Measurements from ENCODE around the gene TM7SF2.

TM7SF2 gene

GRCh38 chr11:65111744-65112545, at the start of gene TM7SF2:
Gene TM7SF2, plus strand, starts transcription at chr11:65111872. Its CDS starts 144 bp downstream, at chr11:65112016.
- DNase-seq (ENCODE audit: low read depth), result no peak

DNA sequence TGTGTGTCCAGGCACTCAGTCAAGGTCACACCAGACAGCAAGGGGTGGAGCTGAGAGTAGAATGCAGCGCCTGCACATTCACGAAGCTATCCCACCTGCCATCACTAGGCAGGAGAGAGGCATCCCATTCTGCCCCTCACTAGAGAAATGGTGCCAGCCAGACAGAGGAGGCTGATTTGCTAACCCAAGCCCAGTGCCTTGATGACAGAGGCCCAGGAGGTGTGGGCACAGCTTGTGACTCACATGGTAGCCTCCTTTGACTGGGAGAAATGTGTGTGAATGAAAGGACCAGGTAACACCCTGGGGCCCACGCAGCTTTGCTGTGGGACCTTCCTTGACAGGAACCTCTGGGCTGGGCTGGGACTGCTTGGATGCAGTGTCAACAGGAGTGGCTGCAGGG, 48.1 kb upstream of the TM7SF2 start:
- DNase-seq (ENCODE audit: low read depth), result no peak

DNA sequence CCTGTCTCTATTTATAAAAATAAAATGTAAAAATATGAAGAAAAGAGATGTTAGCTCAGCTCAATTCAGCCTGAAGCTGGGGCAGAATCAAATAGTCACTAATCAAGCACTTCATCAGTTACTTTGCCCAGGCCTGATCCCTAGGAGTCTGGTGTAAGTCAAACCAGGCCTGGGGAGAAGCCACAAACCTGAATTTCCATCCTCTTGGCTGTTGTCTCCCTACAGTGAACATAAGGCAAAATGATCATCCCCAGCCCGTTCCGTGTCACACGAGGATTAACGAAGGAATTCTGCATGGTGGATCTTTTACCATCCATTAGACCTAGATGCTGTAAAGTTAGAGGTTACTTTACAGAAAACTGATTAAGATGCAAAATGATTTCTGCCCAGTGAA, 46.8 kb upstream of the TM7SF2 start:
- DNase-seq (ENCODE audit: low read depth), result no peak

GRCh38 chr11:65065851-65066250, 45.8 kb upstream of the TM7SF2 start:
- no peak for DNase-seq (ENCODE audit: low read depth)

DNA sequence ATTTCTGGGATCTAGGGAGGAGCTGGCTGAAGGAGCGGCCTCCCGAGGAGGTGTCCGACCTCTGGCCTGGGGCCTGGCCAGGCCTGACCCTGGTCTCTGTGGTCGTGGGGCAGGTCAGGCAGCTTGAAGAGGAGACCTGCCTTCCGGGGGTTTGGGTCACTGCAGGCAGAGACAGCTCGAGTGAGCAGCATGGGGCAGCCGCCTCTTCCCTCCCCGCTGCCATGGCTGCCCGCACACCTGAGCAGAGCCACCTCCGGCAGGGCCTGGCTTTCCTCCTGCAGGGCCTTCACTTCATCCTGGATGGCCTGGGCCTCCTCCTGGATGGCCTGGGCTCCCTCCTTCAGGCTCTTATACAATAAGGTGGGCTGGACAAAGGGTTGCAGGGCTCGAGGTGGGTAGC, 45.4 kb upstream of the TM7SF2 start:
- no peak for DNase-seq (ENCODE audit: low read depth)

GRCh38 chr11:65066805-65067291, 44.8 kb upstream of the TM7SF2 start:
- DNase-seq (ENCODE audit: low read depth), result no peak

DNA sequence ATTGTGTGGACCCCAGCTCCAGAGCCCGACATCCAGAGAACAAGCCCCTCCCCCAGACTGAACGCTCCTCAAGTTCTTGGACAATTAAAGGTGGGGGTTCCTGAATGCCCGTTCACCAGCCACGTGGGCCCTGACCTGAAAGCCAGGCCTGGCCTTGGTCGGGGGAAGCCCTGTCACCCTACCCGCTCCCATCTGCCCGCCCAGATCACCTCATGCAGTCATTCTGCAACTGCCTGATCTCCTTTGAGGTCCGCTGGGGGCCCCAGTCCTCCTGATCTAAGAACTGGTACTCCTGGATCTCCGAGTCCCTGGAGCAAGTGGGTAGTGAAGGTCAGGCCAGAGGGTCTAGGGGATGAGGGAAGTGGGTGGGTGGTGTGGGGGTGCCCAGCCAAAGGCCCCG, 44.2 kb upstream of the TM7SF2 start:
- no peak for DNase-seq (ENCODE audit: low read depth)

GRCh38 chr11:65069217-65069616, 42.5 kb upstream of the TM7SF2 start:
- DNase-seq (ENCODE audit: low read depth), result no peak

GRCh38 chr11:65071907-65072630, 39.6 kb upstream of the TM7SF2 start:
- DNase-seq (ENCODE audit: low read depth), result no peak

DNA sequence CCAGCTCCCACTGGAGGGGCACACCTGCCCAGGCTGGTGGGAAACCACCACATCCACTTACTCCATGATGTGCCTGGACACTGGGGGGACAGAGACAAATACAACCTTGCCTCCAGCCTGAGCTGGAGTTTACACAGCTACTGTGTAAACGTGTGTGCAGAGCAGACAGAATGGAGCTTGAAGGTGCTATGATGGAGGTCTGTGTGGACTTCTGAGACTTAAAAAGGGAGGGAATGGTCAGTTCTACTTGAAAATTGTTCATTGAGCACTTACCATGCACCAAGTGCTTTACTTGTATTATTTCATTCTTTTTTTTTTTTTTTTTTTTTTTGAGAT, 39.1 kb upstream of the TM7SF2 start:
- no peak for DNase-seq (ENCODE audit: low read depth)

DNA sequence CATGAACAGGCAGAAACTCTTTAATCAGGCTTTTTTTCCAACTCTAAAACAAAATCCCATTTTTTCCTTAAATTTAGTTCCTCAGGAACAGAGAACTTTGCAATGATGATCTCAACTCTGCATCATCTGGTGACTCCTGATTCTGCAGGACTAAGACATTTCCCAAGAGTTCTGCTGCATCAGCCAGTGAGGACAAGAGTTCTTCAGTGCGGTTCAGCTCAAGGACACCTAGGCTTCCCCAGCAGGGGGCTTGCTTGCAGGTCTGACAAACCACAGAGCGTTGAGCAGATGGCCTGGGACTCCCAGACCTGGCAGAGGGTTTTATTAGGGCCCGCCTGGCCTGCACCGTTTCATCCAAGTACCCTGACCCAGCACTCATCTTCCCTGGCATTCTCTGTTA, 34.2 kb upstream of the TM7SF2 start:
- DNase-seq (ENCODE audit: low read depth), result no peak

GRCh38 chr11:65078151-65078550, 33.5 kb upstream of the TM7SF2 start:
- DNase-seq (ENCODE audit: low read depth), result no peak

DNA sequence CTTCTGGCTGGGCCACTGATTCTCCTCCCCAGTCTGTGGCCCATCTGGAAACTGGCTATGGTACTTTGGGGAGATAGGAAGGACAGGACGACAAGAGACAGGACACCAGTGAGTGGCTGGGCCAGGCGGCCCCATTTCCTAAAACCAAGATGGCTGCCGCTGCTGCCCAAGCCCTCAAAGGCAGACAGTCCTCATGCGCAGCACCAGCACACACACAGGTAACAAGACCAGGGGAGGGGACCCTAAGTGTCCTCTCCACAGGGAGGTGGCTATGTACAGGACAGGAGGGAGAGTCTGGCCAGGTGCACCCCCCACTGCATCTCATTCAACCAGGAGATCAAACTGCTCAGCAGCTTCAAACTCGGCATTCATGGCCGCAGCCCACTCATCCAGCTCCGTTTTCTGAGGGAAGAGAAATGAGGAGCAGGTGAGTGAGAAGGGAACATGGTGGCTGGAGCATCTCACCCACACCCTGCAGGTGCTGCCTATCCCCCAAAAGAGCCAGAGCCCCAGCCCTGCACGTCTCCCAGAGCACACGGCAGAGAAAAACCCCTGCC, 32.8 kb upstream of the TM7SF2 start:
- DNase-seq (ENCODE audit: low read depth), result no peak

DNA sequence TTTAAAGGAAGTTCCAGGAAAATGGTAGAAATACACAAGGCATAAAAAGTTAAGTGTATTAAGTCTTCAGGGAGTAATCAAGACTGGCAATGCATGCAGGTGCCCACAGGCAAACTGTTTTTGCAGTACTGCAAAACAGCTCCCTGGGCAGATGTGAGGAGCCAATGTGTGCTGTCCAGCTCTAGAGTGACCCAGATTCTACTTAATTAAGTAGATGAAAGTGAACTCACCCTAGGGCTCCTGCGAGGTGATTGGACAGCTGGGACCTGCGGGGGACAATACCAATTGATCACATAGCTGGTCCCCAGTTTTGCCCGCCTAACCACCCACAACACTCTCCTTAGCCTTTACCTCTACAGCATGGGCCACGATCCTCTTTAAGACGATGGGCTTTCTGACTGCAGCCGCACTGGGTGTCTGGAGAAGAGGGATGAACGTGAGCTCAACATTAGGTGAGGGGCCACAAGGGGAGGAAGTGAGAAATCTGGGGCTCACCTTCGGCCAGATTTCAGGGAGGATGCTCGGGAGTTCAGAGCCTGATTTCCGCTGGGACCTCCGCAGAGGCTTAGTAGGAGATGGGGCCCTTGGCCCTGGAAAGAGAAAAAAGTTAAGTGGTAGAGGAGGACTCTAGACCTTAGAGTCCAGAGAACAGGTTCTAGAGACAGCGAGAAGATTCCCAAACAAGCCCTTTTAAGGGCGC, 28.4 kb upstream of the TM7SF2 start:
- DNase-seq (ENCODE audit: low read depth), result no peak

DNA sequence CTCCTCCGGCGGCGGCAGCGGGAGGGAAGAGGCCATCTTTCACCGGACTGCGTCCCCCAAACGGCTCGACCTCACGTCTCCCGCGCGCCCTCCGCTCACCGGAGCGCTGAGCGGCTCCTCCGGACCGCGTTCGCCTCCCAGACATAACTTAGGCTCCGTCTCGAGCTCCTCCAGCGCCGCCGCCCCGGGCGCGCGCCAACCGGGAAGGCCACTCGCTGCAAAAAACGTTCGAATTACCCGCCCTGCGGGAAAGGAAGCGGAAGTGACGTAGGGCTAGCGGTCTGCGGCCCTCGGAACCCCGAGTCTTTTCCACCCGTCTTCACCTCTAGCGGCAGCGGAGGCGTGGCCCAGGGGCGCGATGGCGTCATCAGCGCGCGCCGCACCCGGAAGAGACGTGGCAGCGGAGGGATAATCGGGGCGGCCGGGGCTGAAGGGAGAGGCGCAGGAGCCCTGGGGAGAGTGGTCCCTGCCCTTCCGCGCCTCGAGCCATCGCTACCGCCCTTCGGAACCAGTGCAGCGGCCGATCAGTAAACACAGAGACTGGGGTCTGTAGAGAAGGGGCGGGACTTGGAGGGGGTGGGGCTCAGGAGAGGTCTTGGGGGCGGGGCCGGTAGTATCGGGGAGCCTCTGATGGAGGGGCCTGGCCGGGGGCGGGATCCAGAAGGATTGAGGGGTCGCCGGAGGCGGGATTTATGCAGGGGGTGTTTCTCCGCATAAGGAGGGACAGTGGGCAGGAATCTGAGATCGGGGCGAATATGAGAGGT, 27.7 kb upstream of the TM7SF2 start, which contains the start of the genes CDCA5 and ZFPL1:
CDCA5 (minus strand) TSS at position 207 of the 764 bp plus-strand sequence; CDS start at position 145, 62 bp downstream.
ZFPL1 (plus strand) TSS at position 389 of the 764 bp plus-strand sequence. CDS start 477 bp downstream, outside the sequence.
- peak; percentile 78 for DNase-seq (ENCODE audit: low read depth)

DNA sequence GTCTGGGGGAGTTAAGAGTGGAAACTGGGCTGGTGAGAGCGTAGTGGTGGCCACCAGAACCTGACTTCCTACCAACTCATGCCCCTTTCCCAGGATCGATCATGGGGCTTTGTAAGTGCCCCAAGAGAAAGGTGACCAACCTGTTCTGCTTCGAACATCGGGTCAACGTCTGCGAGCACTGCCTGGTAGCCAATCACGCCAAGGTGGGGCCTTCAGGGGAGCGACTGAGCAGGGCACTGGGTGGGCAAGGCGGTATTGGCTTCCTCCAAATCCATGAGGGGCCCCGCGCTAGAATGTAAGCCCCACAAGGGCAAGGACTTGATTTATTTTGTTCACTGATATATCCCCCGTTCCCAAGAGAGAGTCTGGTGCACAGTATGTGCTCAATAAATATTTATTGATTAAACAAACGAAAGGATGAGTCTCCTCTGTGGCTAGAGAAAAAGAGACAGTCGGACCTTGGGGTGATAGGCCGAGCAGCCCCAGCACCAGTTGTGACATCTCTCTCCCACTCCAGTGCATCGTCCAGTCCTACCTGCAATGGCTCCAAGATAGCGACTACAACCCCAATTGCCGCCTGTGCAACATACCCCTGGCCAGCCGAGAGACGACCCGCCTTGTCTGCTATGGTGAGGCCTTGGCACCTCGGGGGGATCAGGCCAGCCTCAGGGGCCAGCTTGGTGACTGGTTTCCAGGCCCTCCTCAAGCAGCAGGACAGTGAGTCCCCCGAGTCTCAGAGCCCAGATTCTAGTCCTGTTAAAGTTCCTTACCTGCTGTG, 26.9 kb upstream of the TM7SF2 start:
- no peak for DNase-seq (ENCODE audit: low read depth)

DNA sequence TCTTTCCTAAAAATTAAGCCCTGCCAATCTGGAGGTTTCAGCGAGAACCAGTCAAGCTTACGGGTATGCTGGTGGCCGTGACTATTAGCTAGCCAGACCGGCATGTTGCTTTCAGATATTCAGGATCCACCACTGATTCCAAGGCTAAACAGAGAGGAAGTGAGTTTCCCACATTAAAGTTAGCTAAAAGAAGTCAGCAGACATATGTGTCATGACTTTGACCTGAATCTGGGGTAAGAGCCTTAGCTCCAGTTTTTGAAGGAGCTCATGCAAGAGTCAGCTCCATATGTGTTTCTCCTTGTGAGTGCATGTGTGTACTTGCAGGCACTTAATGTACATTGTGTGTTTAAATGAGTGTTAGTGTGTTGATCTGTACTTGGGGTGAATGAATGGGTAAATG, 26.2 kb upstream of the TM7SF2 start:
- DNase-seq (ENCODE audit: low read depth), result no peak

DNA sequence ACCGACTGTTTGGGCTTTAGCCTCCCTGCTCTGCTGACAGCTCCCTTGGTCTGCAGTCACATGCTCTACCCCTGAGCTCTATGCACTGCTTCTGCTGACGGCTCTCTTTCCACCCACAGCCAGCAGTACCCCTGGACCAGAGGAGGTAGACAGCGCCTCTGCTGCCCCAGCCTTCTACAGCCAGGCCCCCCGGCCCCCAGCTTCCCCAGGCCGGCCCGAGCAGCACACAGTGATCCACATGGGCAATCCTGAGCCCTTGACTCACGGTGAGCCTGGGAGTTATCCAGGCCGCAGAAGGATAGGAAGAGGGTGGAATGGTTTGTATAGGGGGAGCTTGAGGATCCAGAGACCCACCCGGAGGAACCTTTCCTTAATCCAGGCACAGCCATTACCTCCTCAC, 24.9 kb upstream of the TM7SF2 start:
- no peak for DNase-seq (ENCODE audit: low read depth)

DNA sequence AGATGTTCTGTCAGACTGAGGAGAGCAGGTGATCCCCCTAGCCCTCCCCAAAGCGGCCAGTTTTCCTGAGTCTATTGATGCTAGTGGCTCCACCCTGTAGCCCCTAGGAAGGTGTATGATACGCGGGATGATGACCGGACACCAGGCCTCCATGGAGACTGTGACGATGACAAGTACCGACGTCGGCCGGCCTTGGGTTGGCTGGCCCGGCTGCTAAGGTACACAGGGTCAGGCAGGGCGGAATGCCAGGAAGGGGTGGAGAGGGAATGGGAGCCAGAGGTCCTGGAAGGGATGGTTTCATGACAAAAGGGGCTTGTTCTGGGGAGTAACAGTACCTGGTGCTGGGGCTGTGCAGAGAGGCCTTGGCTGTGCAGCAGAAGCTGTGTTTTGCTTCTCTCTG, 24.5 kb upstream of the TM7SF2 start:
- no peak for DNase-seq (ENCODE audit: low read depth)

DNA sequence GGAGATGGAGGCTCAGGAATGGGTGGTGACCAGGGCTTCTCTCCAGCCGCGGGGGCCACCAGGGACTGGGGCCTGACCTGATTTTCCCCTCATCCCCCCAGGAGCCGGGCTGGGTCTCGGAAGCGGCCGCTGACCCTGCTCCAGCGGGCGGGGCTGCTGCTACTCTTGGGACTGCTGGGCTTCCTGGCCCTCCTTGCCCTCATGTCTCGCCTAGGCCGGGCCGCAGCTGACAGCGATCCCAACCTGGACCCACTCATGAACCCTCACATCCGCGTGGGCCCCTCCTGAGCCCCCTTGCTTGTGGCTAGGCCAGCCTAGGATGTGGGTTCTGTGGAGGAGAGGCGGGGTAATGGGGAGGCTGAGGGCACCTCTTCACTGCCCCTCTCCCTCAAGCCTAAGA, 23.8 kb upstream of the TM7SF2 start:
- no peak for DNase-seq (ENCODE audit: low read depth)

DNA sequence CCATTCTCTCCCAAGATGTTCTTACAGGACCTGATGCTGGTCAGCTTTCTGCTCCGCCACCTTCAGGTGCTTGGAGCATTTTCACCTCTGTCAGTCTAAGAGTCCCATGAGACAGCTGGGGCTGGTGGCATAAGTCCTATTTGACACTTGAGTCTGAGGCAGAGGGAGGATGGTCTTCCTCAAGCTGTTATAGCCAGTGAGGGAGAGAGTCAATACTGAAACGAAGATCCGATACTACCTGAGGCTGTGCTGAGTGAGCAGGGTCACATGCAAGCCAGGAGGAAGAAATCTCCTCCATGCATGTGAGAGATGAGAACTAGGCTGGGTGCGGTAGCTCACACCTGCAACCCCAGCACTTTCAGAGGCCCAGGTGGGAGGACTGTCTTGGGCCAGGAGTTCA, 22.1 kb upstream of the TM7SF2 start:
- no peak for DNase-seq (ENCODE audit: low read depth)
